K562 (cell line): Measurements from ENCODE around the gene ABCG2. TPM values are rescaled to one million over a fixed set of nuclear protein-coding genes. Genes with fewer than 3 reads are reported as not detected.

Source experiments
- BACH1 ChIP-seq: fragments of 200-800 bp; sonication (Bioruptor generic); IDR thresholded peaks from 2 replicates; pipeline ENCODE4 v1.6.1; 2016; ENCODE audit warnings: missing genetic modification characterization, missing compliant biosample characterization
- CSDE1 ChIP-seq, 2 experiments: fragments of 450-650 bp; IDR thresholded peaks; 2 replicates each; pipeline ENCODE4 v1.6.1; 2016; ENCODE audit warnings: mild to moderate bottlenecking in 1 of 2
- RHOXF2B ChIP-seq: fragments of 250-450 bp; sonication (Bioruptor Pico); conservative IDR thresholded peaks from 2 replicates; pipeline ENCODE4 v1.5.1; 2021
- SIN3B ChIP-seq: fragments of 450-650 bp; IDR thresholded peaks from 2 replicates; pipeline ENCODE4 v1.6.1; 2017; ENCODE audit warnings: low read depth, mild to moderate bottlenecking, moderate library complexity
- ZNF644 ChIP-seq: fragments of 200-800 bp; sonication (Bioruptor generic); IDR thresholded peaks from 2 replicates; pipeline ENCODE4 v1.6.1; 2016; ENCODE audit warnings: low read depth, missing genetic modification characterization, missing compliant biosample characterization
- polyA plus RNA-seq, 8 experiments: library from polyadenylated mRNA; depleted of rRNA in 4 of 8; stranded (reverse) in 5 of 8; unstranded in 3 of 8; fragments of >200 nt; fragmentation: Nextera tagmentation in 2 of 8; fragmentation: Illumina TruSeq in 1 of 8; extraction: Ambion mirVana in 2 of 8; extraction: Trizol in 1 of 8; gene quantifications; 2 replicates each; pipeline versions ENCODE4 v1.2.1 to v1.2.3, GENCODE V29; 2011 to 2014; ENCODE audit warnings: inconsistent platforms in 1 of 8, missing spikeins in 1 of 8
- total RNA-seq, 7 experiments: library from RNA; depleted of rRNA in 6 of 7; stranded (reverse); fragments of >200 nt in 6 of 7; fragmentation: Illumina TruSeq in 2 of 7; extraction: Trizol in 2 of 7; gene quantifications; 2 replicates each; pipeline versions ENCODE4 v1.2.1 to v1.2.3, GENCODE V29; 2011 to 2021; ENCODE audit warnings: low replicate concordance in 1 of 7
- TF ChIP-seq, protein P1 (sequence below): fragments of 250-450 bp; sonication (Bioruptor Pico); IDR thresholded peaks from 2 replicates; pipeline ENCODE4 v1.8.0; 2022; ENCODE audit warnings: moderate library complexity, mild to moderate bottlenecking, inconsistent platforms
- TF ChIP-seq, protein P2 (sequence below): fragments of 450-650 bp; formaldehyde crosslinking; IDR thresholded peaks from 2 replicates; pipeline ENCODE4 v1.4.0; 2022; ENCODE audit warnings: missing genetic modification characterization
- TF ChIP-seq, protein P3 (sequence below): sonication (generic); formaldehyde crosslinking; IDR thresholded peaks from 2 replicates; pipeline ENCODE4 v1.8.0; 2023; ENCODE audit warnings: missing genetic modification reagents, mild to moderate bottlenecking, borderline replicate concordance

The ABCG2 gene
- total and polyA plus RNA-seq, 9 of the 15 experiments (the other 6 are each of a cell fraction or from before 2014, with no cell fraction given), result 0.01 to 0.36 (median 0.11) TPM; not detected in 4

DNA sequence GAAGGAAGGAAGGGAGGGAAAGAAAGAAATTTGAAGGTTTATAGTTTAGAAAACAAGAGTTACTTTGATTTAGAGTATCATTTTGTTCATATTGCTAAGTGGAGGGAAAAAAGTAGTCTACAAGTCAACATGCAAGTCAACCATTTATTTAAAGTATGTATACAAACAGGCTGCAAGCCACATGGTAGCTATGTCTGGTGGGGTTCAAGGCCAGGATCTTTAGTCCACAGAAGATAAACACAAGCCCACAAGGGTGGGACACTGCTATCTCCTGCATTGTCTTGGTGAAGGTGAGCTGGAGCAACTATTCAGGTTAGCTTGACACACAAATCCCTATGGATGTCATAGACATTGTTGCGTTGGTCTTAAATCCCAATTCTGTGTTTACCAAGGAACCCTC is 71.4 kb downstream of the ABCG2 start (continued):
- TF ChIP-seq, protein P1, sequence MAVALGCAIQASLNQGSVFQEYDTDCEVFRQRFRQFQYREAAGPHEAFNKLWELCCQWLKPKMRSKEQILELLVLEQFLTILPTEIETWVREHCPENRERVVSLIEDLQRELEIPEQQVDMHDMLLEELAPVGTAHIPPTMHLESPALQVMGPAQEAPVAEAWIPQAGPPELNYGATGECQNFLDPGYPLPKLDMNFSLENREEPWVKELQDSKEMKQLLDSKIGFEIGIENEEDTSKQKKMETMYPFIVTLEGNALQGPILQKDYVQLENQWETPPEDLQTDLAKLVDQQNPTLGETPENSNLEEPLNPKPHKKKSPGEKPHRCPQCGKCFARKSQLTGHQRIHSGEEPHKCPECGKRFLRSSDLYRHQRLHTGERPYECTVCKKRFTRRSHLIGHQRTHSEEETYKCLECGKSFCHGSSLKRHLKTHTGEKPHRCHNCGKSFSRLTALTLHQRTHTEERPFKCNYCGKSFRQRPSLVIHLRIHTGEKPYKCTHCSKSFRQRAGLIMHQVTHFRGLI (CRISPR knock-in tag), result no peak
- TF ChIP-seq ZNF644 (tag) (no peak), BACH1 (tag) (no peak), RHOXF2B (no peak), CSDE1 (IDR thresholded peaks at IDR 0.05) (no peak), SIN3B (no peak)
- TF ChIP-seq, protein P2, sequence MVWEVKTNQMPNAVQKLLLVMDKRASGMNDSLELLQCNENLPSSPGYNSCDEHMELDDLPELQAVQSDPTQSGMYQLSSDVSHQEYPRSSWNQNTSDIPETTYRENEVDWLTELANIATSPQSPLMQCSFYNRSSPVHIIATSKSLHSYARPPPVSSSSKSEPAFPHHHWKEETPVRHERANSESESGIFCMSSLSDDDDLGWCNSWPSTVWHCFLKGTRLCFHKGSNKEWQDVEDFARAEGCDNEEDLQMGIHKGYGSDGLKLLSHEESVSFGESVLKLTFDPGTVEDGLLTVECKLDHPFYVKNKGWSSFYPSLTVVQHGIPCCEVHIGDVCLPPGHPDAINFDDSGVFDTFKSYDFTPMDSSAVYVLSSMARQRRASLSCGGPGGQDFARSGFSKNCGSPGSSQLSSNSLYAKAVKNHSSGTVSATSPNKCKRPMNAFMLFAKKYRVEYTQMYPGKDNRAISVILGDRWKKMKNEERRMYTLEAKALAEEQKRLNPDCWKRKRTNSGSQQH (CRISPR knock-in tag), result no peak
- TF ChIP-seq, protein P3, sequence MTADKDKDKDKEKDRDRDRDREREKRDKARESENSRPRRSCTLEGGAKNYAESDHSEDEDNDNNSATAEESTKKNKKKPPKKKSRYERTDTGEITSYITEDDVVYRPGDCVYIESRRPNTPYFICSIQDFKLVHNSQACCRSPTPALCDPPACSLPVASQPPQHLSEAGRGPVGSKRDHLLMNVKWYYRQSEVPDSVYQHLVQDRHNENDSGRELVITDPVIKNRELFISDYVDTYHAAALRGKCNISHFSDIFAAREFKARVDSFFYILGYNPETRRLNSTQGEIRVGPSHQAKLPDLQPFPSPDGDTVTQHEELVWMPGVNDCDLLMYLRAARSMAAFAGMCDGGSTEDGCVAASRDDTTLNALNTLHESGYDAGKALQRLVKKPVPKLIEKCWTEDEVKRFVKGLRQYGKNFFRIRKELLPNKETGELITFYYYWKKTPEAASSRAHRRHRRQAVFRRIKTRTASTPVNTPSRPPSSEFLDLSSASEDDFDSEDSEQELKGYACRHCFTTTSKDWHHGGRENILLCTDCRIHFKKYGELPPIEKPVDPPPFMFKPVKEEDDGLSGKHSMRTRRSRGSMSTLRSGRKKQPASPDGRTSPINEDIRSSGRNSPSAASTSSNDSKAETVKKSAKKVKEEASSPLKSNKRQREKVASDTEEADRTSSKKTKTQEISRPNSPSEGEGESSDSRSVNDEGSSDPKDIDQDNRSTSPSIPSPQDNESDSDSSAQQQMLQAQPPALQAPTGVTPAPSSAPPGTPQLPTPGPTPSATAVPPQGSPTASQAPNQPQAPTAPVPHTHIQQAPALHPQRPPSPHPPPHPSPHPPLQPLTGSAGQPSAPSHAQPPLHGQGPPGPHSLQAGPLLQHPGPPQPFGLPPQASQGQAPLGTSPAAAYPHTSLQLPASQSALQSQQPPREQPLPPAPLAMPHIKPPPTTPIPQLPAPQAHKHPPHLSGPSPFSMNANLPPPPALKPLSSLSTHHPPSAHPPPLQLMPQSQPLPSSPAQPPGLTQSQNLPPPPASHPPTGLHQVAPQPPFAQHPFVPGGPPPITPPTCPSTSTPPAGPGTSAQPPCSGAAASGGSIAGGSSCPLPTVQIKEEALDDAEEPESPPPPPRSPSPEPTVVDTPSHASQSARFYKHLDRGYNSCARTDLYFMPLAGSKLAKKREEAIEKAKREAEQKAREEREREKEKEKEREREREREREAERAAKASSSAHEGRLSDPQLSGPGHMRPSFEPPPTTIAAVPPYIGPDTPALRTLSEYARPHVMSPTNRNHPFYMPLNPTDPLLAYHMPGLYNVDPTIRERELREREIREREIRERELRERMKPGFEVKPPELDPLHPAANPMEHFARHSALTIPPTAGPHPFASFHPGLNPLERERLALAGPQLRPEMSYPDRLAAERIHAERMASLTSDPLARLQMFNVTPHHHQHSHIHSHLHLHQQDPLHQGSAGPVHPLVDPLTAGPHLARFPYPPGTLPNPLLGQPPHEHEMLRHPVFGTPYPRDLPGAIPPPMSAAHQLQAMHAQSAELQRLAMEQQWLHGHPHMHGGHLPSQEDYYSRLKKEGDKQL (CRISPR knock-in tag), result no peak
